Measurements from ENCODE around the gene MED13L. TPM values are rescaled to one million over a fixed set of nuclear protein-coding genes. Genes with fewer than 3 reads are reported as not detected.

Gene MED13L
- total RNA-seq, 1 experiment from 2014 or later = 94.1 TPM

DNA sequence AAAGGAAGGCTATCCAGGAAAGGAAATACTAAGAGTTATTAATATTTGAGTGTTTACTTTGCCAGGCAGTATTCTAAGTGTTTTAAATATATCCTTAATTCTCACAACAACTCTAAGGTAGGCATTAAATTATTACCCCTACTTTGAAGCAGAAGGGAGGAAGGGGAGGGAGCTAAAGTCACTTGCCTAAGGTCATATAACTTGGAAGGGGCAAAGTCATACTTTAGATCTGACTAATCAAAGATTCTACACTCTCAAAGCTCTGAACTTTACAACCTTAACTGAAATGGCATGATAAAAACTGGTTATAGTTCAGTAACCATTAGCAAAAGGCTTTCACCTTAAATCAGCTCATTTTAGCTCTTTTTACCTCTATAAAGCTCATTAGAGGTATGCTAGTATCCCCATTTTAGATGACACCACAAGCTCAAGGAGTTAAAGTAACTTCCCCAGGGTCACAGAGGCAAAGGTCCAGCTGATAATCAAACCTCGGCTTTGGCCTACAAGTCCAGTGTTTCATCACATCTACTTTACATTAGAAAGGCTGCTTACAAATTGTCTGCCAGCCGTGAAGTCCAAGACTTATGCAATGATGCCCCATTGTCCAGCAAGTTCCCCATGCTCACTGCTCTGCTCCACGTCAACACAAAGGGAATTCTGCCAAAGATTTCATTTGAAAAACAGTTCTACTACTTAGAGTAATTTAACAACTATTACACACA, 223.9 kb downstream of the MED13L start:
- POLR2A ChIA-PET (ENCODE audit: low non-redundant PET) = no interaction called here

DNA sequence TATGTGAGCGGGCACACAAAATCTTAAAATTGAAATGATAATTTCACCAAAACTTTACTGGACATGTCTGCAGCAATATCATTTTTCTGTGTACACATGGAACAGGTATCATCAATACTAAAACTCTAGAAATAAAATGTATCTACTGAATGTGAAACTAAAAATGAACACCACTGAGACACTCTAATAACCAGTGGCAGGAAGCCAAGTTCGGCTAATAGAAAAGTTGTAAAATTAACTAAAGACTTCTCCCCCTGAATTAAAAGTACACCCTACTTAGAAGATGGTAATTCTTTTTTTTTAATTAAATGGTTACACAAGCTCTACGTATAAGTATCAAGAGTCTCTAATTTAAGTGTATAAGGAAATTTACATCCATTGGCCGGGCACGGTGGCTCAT, 227.2 kb downstream of the MED13L start:
- no peak for DNase-seq (ENCODE audit: low spot score)
- peak overlapping the region; percentile 15 for H3K4me3 ChIP-seq (ENCODE audit: low read depth, low read length, poor library complexity, severe bottlenecking)
- intact Hi-C loops (cut with micrococcal nuclease; ENCODE audit: unreplicated experiment) = no loop called here
- peaks cover 63% of the 10 kb centered on the region for H3K4me1 ChIP-seq (ENCODE audit: insufficient read depth, low read length, poor library complexity, severe bottlenecking)
- no peak overlapping the region for H3K27ac ChIP-seq (ENCODE audit: low read depth, low read length, poor library complexity, severe bottlenecking)
- TF ChIP-seq, protein P1, sequence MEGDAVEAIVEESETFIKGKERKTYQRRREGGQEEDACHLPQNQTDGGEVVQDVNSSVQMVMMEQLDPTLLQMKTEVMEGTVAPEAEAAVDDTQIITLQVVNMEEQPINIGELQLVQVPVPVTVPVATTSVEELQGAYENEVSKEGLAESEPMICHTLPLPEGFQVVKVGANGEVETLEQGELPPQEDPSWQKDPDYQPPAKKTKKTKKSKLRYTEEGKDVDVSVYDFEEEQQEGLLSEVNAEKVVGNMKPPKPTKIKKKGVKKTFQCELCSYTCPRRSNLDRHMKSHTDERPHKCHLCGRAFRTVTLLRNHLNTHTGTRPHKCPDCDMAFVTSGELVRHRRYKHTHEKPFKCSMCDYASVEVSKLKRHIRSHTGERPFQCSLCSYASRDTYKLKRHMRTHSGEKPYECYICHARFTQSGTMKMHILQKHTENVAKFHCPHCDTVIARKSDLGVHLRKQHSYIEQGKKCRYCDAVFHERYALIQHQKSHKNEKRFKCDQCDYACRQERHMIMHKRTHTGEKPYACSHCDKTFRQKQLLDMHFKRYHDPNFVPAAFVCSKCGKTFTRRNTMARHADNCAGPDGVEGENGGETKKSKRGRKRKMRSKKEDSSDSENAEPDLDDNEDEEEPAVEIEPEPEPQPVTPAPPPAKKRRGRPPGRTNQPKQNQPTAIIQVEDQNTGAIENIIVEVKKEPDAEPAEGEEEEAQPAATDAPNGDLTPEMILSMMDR (conservative IDR thresholded peaks at IDR 0.05; ENCODE audit: low read depth, low read length) = no peak
- TF ChIP-seq EZH2 (IDR thresholded peaks at IDR 0.05; ENCODE audit: borderline replicate concordance, low read depth, low read length, poor library complexity, severe bottlenecking) = no peak
- H3K36me3 ChIP-seq (ENCODE audit: insufficient read depth, low read length, poor library complexity, severe bottlenecking) = no peaks in the 10 kb centered on the region
- no peaks in the 10 kb centered on the region for H3K9me3 ChIP-seq (ENCODE audit: low read depth, low read length, poor library complexity, severe bottlenecking)
- H3K27me3 ChIP-seq (replicated peaks; ENCODE audit: insufficient read depth, low read depth, low read length, poor library complexity) = no peaks in the 10 kb centered on the region
- ChIA-PET POLR2A (ENCODE audit: low non-redundant PET) (interaction anchor here (0.5 kb wide), 1 partner anchor 383 kb away, joined by 5 read pairs; no protein-coding TSS in a partner anchor), CTCF (no interaction called here)
- no TSS peak for BruUV-seq (replicated peaks)

More for the DNA sequence above, 223.9 kb downstream of the MED13L start:
- H3K4me3 ChIP-seq (ENCODE audit: low read depth, low read length, poor library complexity, severe bottlenecking) = no peak overlapping the region
- H3K27ac ChIP-seq (ENCODE audit: low read depth, low read length, poor library complexity, severe bottlenecking) = no peak overlapping the region
- CTCF ChIA-PET = no interaction called here
- intact Hi-C loops (cut with micrococcal nuclease; ENCODE audit: unreplicated experiment) = no loop called here
- no peak for DNase-seq (ENCODE audit: low spot score)
- TF ChIP-seq EZH2 (IDR thresholded peaks at IDR 0.05; ENCODE audit: borderline replicate concordance, low read depth, low read length, poor library complexity, severe bottlenecking) = no peak
- TF ChIP-seq, protein P1 (conservative IDR thresholded peaks at IDR 0.05; ENCODE audit: low read depth, low read length) = no peak
- no peaks in the 10 kb centered on the region for H3K9me3 ChIP-seq (ENCODE audit: low read depth, low read length, poor library complexity, severe bottlenecking)
- H3K4me1 ChIP-seq (ENCODE audit: insufficient read depth, low read length, poor library complexity, severe bottlenecking) = peaks cover 77% of the 10 kb centered on the region
- BruUV-seq (replicated peaks) = no TSS peak
- no peaks in the 10 kb centered on the region for H3K27me3 ChIP-seq (replicated peaks; ENCODE audit: insufficient read depth, low read depth, low read length, poor library complexity)
- no peaks in the 10 kb centered on the region for H3K36me3 ChIP-seq (ENCODE audit: insufficient read depth, low read length, poor library complexity, severe bottlenecking)

DNA sequence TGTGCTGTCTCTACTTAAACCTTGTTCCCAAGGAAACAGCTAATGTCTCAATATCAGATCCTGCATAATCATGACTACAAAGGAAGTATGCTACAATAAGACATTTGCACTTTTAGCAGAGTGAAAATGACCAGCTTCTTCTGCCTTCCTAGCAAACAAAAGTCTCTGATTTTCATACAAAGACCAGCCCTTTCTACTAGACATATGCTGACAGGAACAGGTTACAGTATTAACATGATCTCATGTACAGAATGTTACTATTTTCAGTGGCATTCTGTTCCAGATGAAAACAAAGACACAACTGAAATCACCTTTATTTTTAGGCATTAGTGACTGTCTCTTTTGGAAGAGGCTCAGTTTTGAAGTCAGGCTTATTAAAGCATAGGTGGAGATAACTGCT, 228.6 kb downstream of the MED13L start:
- no peak for DNase-seq (ENCODE audit: low spot score)
- Histone ChIP-seq H3K27ac (ENCODE audit: low read depth, low read length, poor library complexity, severe bottlenecking) (no peak overlapping the region), H3K9me3 (ENCODE audit: low read depth, low read length, poor library complexity, severe bottlenecking) (no peaks in the 10 kb centered on the region), H3K4me3 (ENCODE audit: low read depth, low read length, poor library complexity, severe bottlenecking) (no peak overlapping the region), H3K4me1 (ENCODE audit: insufficient read depth, low read length, poor library complexity, severe bottlenecking) (peaks cover 66% of the 10 kb centered on the region), H3K27me3 (replicated peaks; ENCODE audit: insufficient read depth, low read depth, low read length, poor library complexity) (no peaks in the 10 kb centered on the region), H3K36me3 (ENCODE audit: insufficient read depth, low read length, poor library complexity, severe bottlenecking) (no peaks in the 10 kb centered on the region)
- TF ChIP-seq EZH2 (IDR thresholded peaks at IDR 0.05; ENCODE audit: borderline replicate concordance, low read depth, low read length, poor library complexity, severe bottlenecking) = no peak
- TF ChIP-seq, protein P1 (conservative IDR thresholded peaks at IDR 0.05; ENCODE audit: low read depth, low read length) = no peak
- BruUV-seq (replicated peaks) = no TSS peak
- CTCF ChIA-PET = no interaction called here
- intact Hi-C loops (cut with micrococcal nuclease; ENCODE audit: unreplicated experiment) = no loop called here
- POLR2A ChIA-PET (ENCODE audit: low non-redundant PET) = no interaction called here

Data from A673 (cell line).